ENCODE results near the gene CCNE1. TPM values are rescaled to one million over a fixed set of nuclear protein-coding genes. Genes with fewer than 3 reads are reported as not detected.

Gene CCNE1
- total and polyA plus RNA-seq, 10 of the 15 experiments (the other 5 are each of a cell fraction or from before 2014, with no cell fraction given) = 6.3 to 44.2 (median 35.8) TPM

DNA sequence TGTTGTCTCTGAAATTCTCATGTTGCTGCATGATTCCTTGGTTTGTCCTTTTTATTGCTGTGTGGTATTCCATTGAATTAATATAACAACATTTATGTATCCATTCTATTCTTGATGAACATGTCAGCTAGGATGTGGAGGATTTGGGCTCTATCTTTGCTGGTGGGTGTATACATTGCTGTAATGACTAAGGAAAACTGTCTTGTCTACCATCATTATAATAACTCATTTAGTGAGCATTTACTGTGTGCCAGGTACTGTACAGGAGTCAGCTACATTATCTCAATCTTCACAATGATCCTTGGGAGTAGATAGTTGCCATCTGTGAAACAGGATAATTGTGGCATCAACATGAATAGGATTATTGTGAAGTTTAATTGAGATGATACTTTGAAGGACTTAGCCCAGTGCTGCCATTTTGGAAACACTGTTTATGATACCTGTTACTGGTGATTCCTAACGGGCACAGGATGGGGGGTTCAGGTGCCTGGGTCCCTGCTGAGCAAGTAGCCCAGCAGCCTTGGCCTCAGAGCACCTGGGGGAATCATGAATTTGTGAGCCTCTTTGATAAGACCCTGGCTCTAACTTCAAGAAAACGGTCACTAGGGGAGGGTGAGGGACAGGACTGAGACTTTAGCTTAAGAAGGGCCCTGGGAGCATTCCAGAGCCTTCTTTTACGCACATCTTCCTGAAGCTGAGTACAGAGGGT, 1.8 kb upstream of the CCNE1 start:
- Histone ChIP-seq H3K27me3 (replicated peaks in 1 of 2; ENCODE audit: control insufficient read depth in 2 of 2, insufficient read depth in 2 of 2, low read length in 1 of 2) (no peaks in the 10 kb centered on the region), H3K4me3 (peak overlapping the region; percentile 99; the same call in 1 of the 2 replicates), H3K9me3 (replicated peaks; ENCODE audit: control insufficient read depth, insufficient read depth, low read length) (no peaks in the 10 kb centered on the region), H3K4me1 (ENCODE audit: control insufficient read depth, insufficient read depth, low read length) (peaks cover 12% of the 10 kb centered on the region), H3K9ac (ENCODE audit: control insufficient read depth, insufficient read depth, low read length) (peak overlapping the region; percentile 91), H3K36me3 (ENCODE audit: control insufficient read depth in 2 of 2, insufficient read depth in 2 of 2, low read length in 1 of 2) (no peaks in the 10 kb centered on the region), H3K4me2 (ENCODE audit: control insufficient read depth, insufficient read depth) (peak overlapping the region; percentile 78), H3K79me2 (ENCODE audit: control insufficient read depth, insufficient read depth, low read length) (peaks cover 7% of the 10 kb centered on the region), H2AFZ (ENCODE audit: control insufficient read depth, low read depth, low read length) (no peak overlapping the region), H4K20me1 (ENCODE audit: control insufficient read depth, insufficient read depth) (no peaks in the 10 kb centered on the region), H3K27ac (ENCODE audit: control insufficient read depth, insufficient read depth) (peak overlapping the region; percentile 75; the same call in 1 of the 2 replicates)
- no TSS peak for BruUV-seq (replicated peaks)
- ATAC-seq (no peak), FAIRE-seq (peak; percentile 61), DNase-seq (ENCODE audit: low read depth, low spot score) (no peak)
- intact Hi-C loops (cut with micrococcal nuclease; ENCODE audit: unreplicated experiment) = loop anchor here (2.0 to 5.0 kb wide), 2 partner anchors 27 to 48 kb away; no protein-coding TSS in a partner anchor
- TF ChIP-seq, protein P1, sequence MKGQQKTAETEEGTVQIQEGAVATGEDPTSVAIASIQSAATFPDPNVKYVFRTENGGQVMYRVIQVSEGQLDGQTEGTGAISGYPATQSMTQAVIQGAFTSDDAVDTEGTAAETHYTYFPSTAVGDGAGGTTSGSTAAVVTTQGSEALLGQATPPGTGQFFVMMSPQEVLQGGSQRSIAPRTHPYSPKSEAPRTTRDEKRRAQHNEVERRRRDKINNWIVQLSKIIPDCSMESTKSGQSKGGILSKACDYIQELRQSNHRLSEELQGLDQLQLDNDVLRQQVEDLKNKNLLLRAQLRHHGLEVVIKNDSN (IDR thresholded peaks at IDR 0.05; ENCODE audit: borderline replicate concordance, extremely low read length, insufficient read depth, low read depth, low read length) = no peak
- TF ChIP-seq, protein P2, sequence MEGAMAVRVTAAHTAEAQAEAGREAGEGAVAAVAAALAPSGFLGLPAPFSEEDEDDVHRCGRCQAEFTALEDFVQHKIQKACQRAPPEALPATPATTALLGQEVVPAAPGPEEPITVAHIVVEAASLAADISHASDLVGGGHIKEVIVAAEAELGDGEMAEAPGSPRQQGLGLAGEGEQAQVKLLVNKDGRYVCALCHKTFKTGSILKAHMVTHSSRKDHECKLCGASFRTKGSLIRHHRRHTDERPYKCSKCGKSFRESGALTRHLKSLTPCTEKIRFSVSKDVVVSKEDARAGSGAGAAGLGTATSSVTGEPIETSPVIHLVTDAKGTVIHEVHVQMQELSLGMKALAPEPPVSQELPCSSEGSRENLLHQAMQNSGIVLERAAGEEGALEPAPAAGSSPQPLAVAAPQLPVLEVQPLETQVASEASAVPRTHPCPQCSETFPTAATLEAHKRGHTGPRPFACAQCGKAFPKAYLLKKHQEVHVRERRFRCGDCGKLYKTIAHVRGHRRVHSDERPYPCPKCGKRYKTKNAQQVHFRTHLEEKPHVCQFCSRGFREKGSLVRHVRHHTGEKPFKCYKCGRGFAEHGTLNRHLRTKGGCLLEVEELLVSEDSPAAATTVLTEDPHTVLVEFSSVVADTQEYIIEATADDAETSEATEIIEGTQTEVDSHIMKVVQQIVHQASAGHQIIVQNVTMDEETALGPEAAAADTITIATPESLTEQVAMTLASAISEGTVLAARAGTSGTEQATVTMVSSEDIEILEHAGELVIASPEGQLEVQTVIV (IDR thresholded peaks at IDR 0.05; ENCODE audit: borderline replicate concordance, partially characterized antibody) = no peak
- TF ChIP-seq CBX3 (IDR thresholded peaks at IDR 0.05; ENCODE audit: borderline replicate concordance, low read depth) (no peak), FOXK2 (IDR thresholded peaks at IDR 0.05) (no peak), ZBED1 (IDR thresholded peaks at IDR 0.05; ENCODE audit: borderline replicate concordance) (no peak), MEF2B (IDR thresholded peaks at IDR 0.05; ENCODE audit: partially characterized antibody, poor library complexity, severe bottlenecking) (no peak), PAX5 (IDR thresholded peaks at IDR 0.05; ENCODE audit: borderline replicate concordance, low read depth, low read length) (no peak), WRNIP1 (IDR thresholded peaks at IDR 0.05; ENCODE audit: borderline replicate concordance, low read depth, low read length) (no peak), TAF1 (IDR thresholded peaks at IDR 0.05; ENCODE audit: borderline replicate concordance, low read depth, low read length) (no peak)
- TF ChIP-seq, protein P3, sequence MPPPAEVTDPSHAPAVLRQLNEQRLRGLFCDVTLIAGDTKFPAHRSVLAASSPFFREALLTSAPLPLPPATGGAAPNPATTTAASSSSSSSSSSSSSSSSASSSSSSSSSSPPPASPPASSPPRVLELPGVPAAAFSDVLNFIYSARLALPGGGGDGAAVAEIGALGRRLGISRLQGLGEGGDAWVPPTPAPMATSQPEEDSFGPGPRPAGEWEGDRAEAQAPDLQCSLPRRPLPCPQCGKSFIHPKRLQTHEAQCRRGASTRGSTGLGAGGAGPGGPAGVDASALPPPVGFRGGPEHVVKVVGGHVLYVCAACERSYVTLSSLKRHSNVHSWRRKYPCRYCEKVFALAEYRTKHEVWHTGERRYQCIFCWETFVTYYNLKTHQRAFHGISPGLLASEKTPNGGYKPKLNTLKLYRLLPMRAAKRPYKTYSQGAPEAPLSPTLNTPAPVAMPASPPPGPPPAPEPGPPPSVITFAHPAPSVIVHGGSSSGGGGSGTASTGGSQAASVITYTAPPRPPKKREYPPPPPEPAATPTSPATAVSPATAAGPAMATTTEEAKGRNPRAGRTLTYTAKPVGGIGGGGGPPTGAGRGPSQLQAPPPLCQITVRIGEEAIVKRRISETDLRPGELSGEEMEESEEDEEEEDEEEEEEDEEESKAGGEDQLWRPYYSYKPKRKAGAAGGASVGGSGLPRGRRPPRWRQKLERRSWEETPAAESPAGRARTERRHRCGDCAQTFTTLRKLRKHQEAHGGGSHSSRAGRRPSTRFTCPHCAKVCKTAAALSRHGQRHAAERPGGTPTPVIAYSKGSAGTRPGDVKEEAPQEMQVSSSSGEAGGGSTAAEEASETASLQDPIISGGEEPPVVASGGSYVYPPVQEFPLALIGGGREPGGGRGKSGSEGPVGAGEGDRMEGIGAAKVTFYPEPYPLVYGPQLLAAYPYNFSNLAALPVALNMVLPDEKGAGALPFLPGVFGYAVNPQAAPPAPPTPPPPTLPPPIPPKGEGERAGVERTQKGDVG (CRISPR knock-in tag; IDR thresholded peaks at IDR 0.05) = no peak
- ChIA-PET CTCF (no interaction called here), SMC1A (ENCODE audit: uncharacterized antibody, unreplicated experiment) (interaction anchor here (1.2 kb wide), 1 partner anchor 28 kb away, joined by 3 read pairs; no protein-coding TSS in a partner anchor), POLR2A (interaction anchor here (1.5 kb wide), 1 partner anchor 95 kb away, joined by 3 read pairs; the partner anchor contains the start of gene C19orf12), RAD21 (ENCODE audit: unreplicated experiment) (no interaction called here)
- 95% methylated on average over 3 of the region's 3 CpGs for WGBS (ENCODE audit: insufficient coverage, insufficient replicate concordance, low lambda C conversion rate, missing lambda C conversion rate)
- in situ Hi-C loops (cut with MboI) = no loop called here
